Cardiac fibroblast (primary cell): ENCODE results near the gene UBE2V1.
A peak's percentile ranks its signal among the peaks of the same experiment; 100 is the strongest.
"Not testable (repeated sequence)": the region's sequence is repeated elsewhere in the genome, so short reads cannot be mapped to it uniquely, and the experiment has no call there.

Source experiments
- DNase-seq, 2 donors: peaks; one replicate each; pipeline versions ENCODE4 v3.0.0 to v3.0.0-alpha.2; 2010; ENCODE audit warnings: low read depth in 2 of 2
- H3K4me3 ChIP-seq, 2 donors: replicated peaks in 1 of 2; 1 replicate in 1 of 2; 2 replicates in 1 of 2; pipeline ENCODE4 v1.5.1; 2011; ENCODE audit warnings: low read depth in 2 of 2, low read length in 2 of 2, mild to moderate bottlenecking in 2 of 2, moderate library complexity in 1 of 2
- TF ChIP-seq, protein P1 (sequence below): IDR thresholded peaks from one replicate; pipeline ENCODE4 v1.5.1; 2011; ENCODE audit warnings: low read depth, mild to moderate bottlenecking, low read length, inconsistent platforms

UBE2V1 gene

DNA sequence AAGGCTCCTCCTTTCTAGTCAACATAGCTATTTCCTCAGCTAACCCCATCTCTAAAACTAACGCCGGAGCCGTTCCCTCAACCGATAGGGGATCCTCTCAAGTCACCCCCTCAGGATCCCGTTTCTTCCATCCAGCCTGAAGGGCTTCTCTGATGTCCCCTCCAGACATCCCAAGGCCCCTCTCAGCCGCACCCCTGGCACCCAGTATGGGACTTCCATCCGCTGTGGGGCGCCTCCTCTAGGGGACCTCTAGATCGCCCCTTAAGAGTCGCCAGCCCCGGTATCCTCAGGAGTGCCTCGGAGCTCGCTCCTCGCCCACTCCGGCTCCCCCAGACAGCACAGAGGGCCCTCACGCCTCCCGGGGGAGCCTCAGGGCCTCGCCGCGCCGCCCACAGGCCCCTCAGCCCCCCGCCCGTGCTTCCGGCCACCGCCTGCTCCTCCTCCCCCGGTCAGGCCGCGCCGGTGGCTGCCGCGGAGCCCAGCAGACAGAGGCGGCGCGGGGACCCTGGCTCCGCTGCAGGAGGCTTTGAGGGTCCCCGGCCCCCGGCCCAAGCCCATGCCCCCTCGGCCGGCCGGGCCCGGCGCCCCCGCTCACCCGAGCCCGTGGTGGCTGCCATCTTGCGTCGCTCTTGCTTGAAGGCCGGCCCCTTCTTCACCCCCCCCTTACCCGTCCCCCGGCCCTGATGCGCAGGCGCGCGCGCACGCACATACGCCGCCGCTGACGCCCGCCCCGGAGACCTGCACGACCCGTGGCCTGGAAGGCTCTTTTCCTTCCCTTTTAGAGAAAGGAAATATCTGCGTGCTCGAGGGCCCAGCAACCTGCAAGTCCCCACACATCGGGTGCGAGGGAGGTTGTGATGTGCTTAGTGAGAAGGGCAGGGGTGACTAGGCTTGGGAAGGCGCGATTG lies at the start of gene UBE2V1:
Gene UBE2V1 (minus strand): TSS at position 639 of the 908 bp plus-strand sequence. CDS start 22 bp downstream, at position 617.
- H3K4me3 ChIP-seq = peak within 1 kb of the TSS; percentile 79 to 80
- TF ChIP-seq, protein P1, sequence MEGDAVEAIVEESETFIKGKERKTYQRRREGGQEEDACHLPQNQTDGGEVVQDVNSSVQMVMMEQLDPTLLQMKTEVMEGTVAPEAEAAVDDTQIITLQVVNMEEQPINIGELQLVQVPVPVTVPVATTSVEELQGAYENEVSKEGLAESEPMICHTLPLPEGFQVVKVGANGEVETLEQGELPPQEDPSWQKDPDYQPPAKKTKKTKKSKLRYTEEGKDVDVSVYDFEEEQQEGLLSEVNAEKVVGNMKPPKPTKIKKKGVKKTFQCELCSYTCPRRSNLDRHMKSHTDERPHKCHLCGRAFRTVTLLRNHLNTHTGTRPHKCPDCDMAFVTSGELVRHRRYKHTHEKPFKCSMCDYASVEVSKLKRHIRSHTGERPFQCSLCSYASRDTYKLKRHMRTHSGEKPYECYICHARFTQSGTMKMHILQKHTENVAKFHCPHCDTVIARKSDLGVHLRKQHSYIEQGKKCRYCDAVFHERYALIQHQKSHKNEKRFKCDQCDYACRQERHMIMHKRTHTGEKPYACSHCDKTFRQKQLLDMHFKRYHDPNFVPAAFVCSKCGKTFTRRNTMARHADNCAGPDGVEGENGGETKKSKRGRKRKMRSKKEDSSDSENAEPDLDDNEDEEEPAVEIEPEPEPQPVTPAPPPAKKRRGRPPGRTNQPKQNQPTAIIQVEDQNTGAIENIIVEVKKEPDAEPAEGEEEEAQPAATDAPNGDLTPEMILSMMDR = peak; percentile 47
- DNase-seq = peak; percentile 87 to 94

DNA sequence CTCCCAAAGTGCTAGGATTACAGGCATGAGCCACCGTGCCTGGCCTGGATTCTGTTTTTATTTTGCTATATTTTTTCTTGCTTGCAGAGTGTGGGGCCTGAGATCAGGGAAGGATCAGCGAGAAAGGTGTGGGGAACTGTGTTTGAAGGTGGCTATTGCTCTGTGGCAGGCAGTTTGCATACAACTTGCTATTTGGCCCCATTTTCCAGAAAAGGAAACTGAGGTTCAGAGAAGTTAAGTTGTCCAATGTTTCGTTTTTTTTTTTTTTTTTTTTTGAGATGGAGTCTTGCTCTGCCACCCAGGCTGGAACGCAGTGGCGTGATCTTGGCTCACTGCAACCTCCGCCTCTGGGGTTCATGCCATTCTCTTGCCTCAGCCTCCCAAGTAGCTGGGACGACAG lies 48.5 kb upstream of the UBE2V1 start:
- not testable (repeated sequence) for H3K4me3 ChIP-seq, DNase-seq

DNA sequence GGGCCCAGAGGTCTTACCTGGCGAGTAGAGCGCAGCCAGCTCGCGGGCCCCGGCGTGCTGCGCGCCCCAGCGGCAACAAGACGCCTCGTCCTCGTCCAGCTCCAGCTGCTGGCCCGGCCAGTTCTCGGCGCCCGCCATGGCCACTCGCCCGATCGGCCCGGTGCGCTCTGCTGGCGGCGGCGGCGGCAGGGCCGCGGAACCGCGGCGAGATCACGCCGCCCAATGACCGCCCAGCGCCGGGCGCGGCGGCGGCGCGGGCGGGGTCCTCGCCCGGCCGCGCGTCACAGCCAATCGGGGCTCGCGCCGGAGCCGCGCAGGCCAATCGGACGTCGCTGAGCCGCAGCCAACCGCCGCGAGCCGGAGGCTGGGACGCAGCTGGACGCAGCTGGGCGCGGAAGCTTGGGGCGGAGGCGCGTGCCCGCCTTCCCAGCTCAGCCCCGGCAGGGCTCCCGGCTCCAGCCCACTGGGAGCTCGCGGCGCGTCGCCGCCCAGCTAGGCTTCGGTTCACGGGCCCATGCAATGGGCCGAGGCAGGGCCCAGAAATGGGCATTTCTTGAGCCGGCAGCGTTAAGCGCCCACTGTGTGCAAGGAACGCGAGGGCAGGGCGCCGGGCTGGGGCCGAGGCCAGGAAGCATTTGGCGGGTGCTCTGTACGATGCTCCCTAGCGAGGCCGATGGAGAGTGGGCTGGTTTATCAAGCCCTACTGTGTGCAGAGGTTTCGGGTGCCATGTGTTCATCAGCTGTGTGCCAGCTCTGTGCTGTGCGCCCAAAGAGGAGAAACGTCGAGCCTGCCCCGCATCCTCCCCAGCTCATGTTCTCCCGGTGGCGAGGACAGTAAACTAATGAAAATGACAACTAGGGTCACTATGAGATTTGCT lies 40.8 kb upstream of the UBE2V1 start, which contains the start of gene PEDS1:
Gene PEDS1 (minus strand): TSS at position 224 of the 878 bp plus-strand sequence. CDS start 86 bp downstream, at position 138.
- DNase-seq = peak; percentile 84 to 95
- H3K4me3 ChIP-seq = peak within 1 kb of the TSS; percentile 94 to 96
- TF ChIP-seq, protein P1 = no peak

DNA sequence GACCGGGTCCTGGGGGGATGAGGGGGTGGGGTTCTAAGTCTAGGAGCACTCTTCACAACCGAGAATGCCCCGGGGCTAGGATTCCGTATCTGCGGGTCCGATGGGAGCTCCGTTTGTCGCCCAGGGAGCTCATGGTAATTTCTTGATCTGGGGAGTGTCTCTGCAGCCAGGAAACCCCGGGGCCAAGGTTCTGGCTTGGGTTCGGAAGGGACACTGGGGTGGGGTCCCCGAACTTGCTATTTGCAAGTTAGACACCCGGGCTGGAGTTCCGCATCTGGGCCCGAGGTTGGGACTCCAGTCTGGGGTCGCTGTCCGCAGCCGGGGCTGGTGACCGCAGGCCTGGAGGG lies 40.2 kb upstream of the UBE2V1 start:
- no peak for DNase-seq
- TF ChIP-seq, protein P1 = no peak
- peak overlapping the region; percentile 94 to 96 for H3K4me3 ChIP-seq

DNA sequence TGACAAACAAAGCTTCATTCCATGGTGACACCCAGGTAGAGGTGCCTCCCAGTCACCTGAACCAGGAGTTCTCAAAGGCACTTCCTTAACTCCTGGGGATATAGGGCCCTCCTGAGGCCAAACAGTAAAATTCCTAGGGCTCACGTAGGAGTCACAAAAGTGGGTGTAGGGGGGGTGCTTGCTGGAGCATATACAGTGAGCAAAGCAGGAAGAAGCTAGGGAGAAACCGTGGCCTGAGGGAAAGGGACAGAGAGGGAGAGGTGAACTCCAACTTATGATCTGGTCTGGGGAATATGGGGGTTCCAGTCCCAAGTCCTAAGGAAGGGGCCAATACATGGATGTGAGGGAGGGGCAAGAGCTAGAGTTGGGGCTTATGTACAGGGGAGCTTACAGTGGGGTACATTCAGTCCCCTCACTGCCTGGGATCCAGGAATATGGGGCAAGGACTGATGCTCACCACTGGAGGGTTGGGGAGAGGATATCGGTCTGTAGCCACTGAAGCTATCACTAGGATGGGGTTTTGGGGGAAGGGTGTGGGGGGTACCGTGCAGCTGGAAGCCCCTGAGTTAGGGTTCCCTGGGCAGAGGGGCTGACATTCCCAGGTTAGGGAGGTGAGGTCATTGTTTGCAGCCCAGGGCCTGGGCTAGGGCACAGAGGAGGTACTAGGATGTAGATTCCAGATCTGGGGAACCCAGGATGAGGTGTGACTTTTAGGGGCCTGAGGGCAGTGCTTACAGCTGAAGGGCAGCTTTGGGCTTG lies 39.6 kb upstream of the UBE2V1 start:
- H3K4me3 ChIP-seq = peak overlapping the region; percentile 94 to 96
- TF ChIP-seq, protein P1 = no peak
- DNase-seq = peak in 1 of 2 donors; percentile 19

DNA sequence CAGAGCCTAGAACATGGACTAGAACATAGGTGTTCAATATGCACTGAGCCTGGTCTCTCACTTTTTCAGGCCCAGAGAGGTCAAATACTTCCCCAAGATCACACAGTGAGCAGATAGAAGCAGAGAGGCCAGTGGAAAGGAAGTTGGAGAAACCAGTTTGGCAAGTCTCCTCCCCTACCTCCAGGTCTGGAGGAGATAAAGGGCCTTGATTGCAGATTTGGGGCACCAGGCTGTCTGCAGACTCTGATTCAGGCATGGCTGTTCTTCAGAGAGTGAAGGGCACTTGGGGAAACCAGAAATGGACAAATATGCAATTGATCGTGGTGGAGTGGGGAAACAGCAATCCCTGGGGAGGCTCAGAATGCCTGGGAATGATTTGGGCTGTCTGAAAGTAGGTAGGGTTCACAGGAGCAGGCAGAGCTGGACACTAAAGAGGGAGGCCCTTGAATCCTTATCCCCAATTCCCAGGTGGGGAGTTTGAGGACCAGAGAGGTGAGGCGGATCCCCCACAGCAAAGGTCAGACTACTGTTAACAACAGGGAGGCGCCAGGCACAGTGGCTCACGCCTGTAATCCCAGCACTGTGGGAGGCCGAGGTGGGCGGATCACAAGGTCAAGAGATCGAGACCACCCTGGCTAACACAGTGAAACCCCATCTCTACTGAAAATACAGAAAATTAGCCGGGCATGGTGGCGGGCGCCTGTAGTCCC lies 38.2 kb upstream of the UBE2V1 start:
- TF ChIP-seq, protein P1 = no peak
- H3K4me3 ChIP-seq = peak overlapping the region in 1 of 2 donors; percentile 36
- peak in 1 of 2 donors; percentile 42 for DNase-seq
